Breast epithelium (tissue), 3 donors: ENCODE data around the gene NFKBIB.

Source experiments
- POLR2A ChIP-seq: fragments of 450-650 bp; IDR thresholded peaks from one replicate; pipeline ENCODE4 v1.6.1; 2016; ENCODE audit warnings: antibody characterized with exemption, mild to moderate bottlenecking, moderate library complexity
- POLR2AphosphoS5 ChIP-seq, 3 donors: sonication (generic); formaldehyde crosslinking; IDR thresholded peaks; one replicate each; pipeline ENCODE4 v1.6.1; 2017; ENCODE audit warnings: antibody characterized with exemption in 3 of 3
- TF ChIP-seq, protein P1 (sequence below), 3 donors: fragments of 450-650 bp; IDR thresholded peaks; one replicate each; pipeline ENCODE4 v1.5.1; 2016 to 2017; ENCODE audit warnings: antibody characterized with exemption in 3 of 3, mild to moderate bottlenecking in 3 of 3, moderate library complexity in 3 of 3

DNA sequence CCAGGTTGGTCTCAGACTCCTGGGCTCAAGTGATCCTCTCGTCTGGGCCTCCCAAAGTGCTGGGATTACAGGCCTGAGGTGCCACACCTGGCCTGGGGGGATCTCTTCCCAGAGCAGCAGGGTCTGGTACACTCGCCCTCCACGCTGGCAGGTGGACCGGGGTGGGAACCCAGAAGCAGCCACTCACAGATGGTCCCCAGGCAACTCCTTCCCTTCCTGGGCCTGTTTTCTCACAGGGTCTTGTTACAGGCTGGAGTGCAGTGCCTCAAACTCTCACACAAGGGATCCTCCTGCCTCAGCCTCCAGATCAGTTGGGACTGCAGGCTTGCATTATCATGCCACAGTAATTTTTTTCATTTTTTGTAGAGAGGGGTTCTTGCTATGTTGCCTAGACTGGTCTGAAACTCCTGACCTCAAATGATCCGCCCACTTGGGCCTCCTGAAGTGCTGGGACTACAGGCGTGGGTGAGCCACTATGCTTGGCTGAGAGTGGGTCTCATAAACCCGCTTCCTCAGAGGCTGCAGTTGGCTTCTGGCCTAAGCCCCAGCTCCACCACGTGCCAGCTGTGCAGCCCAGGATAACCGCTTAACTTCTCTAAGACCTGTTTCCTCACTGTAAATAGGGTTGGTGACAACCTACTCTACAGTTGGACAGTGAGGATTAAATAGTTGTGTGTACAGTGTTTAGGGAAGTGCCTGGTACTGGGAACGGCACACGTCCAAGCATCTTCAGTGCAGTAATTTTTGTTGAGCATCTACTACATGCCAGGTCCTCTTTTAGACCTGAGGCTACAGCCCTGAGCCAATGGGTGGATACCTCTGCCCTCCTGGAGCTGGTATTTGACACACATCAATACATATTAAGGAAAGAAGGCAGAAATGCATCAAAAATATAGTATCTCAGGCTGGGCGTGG, 13.1 kb downstream of the NFKBIB start:
- TF ChIP-seq, protein P1, sequence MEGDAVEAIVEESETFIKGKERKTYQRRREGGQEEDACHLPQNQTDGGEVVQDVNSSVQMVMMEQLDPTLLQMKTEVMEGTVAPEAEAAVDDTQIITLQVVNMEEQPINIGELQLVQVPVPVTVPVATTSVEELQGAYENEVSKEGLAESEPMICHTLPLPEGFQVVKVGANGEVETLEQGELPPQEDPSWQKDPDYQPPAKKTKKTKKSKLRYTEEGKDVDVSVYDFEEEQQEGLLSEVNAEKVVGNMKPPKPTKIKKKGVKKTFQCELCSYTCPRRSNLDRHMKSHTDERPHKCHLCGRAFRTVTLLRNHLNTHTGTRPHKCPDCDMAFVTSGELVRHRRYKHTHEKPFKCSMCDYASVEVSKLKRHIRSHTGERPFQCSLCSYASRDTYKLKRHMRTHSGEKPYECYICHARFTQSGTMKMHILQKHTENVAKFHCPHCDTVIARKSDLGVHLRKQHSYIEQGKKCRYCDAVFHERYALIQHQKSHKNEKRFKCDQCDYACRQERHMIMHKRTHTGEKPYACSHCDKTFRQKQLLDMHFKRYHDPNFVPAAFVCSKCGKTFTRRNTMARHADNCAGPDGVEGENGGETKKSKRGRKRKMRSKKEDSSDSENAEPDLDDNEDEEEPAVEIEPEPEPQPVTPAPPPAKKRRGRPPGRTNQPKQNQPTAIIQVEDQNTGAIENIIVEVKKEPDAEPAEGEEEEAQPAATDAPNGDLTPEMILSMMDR (IDR thresholded peaks at IDR 0.05) = no peak
- no peak for TF ChIP-seq POLR2A
- no peak for TF ChIP-seq POLR2AphosphoS5 (IDR thresholded peaks at IDR 0.05)
